ENCODE results near the gene PCED1B. TPM values are rescaled to one million over a fixed set of nuclear protein-coding genes. Genes with fewer than 3 reads are reported as not detected.

PCED1B gene
- total RNA-seq, 2 donors from 2014 or later = 6.6 to 12.3 TPM

DNA sequence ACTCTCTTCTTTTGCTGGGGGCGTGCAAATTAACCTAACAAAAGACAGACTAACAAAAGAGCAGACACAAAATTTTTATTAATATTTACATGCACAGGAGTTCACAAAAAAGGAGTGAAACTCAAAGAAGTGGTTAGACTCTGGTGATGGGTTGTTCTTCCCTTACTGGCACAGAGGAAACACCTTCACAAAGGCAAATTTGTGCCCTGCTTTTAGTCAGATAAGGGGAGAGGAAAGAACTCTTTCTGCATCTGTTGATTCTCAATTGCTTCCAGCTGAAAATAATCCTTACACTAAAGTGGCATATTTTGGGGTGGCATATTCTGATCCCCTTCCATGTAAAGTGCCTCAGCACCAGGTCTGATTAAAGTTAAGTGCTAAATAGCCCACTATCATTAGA lies 190.5 kb downstream of the PCED1B start:
- Histone ChIP-seq H3K4me1 (ENCODE audit: control insufficient read depth in 1 of 2, low read depth in 2 of 2) (no peaks in the 10 kb centered on the region), H3K9me3 (no peaks in the 10 kb centered on the region), H3K27me3 (replicated peaks; ENCODE audit: insufficient read depth) (no peaks in the 10 kb centered on the region), H3K36me3 (no peaks in the 10 kb centered on the region), H3K27ac (no peak overlapping the region), H3K4me3 (no peak overlapping the region)
- TF ChIP-seq, protein P1, sequence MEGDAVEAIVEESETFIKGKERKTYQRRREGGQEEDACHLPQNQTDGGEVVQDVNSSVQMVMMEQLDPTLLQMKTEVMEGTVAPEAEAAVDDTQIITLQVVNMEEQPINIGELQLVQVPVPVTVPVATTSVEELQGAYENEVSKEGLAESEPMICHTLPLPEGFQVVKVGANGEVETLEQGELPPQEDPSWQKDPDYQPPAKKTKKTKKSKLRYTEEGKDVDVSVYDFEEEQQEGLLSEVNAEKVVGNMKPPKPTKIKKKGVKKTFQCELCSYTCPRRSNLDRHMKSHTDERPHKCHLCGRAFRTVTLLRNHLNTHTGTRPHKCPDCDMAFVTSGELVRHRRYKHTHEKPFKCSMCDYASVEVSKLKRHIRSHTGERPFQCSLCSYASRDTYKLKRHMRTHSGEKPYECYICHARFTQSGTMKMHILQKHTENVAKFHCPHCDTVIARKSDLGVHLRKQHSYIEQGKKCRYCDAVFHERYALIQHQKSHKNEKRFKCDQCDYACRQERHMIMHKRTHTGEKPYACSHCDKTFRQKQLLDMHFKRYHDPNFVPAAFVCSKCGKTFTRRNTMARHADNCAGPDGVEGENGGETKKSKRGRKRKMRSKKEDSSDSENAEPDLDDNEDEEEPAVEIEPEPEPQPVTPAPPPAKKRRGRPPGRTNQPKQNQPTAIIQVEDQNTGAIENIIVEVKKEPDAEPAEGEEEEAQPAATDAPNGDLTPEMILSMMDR (IDR thresholded peaks at IDR 0.05) = no peak
- DNase-seq (ENCODE audit: low spot score) (no peak), ATAC-seq (ENCODE audit: insufficient number of reproducible peaks, low FRiP score, low read depth) (no peak)

DNA sequence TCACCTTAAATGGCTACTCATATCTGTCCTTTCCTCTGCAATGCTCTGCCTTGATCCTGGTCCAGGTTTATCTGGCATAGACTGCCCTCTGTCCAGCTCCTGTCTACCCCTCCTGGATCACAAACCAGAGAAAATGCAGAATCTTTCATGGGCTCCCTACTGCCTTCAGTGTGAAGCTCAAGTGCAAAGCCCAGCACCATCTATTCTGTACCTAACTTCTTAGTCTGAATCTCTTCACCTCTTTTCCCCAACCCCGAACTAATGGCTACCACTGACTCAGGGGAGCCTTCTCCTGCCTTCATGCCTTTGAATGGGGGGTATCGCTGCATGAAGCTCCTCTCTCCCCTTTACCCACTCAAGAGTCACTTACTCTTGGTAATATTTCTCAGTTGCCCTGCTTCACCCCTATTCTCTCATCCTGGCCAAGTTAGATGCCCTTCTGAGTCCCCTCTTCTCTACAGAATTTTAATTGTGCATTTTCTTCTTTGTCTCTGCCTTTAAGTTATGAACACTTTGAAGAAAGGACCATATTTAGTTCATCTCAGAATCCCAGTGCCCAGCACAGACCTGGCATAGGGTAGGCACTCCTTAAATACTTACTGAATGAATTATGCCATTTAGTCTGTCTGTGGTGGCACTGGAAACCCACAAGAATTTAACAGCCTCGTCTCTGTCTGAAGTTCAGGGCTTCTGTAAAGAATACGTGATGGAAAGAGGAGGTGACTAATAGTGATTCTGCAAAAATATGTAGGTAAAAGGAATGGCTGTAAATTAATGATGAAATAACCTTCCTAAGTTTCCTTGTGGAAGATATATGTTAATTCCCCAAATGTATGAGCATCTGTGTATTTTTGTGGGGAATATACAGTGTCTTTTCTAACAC lies 191.6 kb downstream of the PCED1B start:
- ATAC-seq (ENCODE audit: insufficient number of reproducible peaks, low FRiP score, low read depth) (no peak), DNase-seq (ENCODE audit: low spot score) (no peak)
- no peaks in the 10 kb centered on the region for H3K4me1 ChIP-seq (ENCODE audit: control insufficient read depth in 1 of 2, low read depth in 2 of 2)
- TF ChIP-seq, protein P1 (IDR thresholded peaks at IDR 0.05) = no peak
- H3K36me3 ChIP-seq = no peaks in the 10 kb centered on the region
- H3K9me3 ChIP-seq = no peaks in the 10 kb centered on the region
- no peaks in the 10 kb centered on the region for H3K27me3 ChIP-seq (replicated peaks; ENCODE audit: insufficient read depth)
- H3K4me3 ChIP-seq = no peak overlapping the region
- no peak overlapping the region for H3K27ac ChIP-seq

DNA sequence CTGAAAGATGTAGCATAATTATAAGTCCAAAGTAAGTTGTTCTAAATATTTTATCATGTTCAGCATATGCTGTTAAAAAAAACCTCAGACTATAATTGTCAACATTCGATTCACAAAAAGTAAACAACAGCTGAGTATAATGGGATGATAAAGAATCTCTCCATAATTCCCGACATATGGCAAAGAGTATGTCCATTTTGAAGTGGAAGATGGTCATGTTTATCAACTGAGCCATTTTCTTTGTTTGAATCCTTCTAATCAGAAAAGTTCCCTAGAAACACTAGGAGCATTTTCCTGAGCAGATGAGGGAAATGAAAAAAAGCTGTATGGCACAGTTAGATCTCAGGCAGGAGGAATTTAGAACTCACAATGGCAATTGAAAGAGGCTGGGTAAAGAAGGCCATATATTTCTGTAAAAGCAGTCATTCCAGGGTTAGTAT lies 192.4 kb downstream of the PCED1B start:
- H3K27ac ChIP-seq = no peak overlapping the region
- H3K27me3 ChIP-seq (replicated peaks; ENCODE audit: insufficient read depth) = no peaks in the 10 kb centered on the region
- TF ChIP-seq, protein P1 (IDR thresholded peaks at IDR 0.05) = no peak
- H3K36me3 ChIP-seq = no peaks in the 10 kb centered on the region
- no peak overlapping the region for H3K4me3 ChIP-seq
- H3K9me3 ChIP-seq = no peaks in the 10 kb centered on the region
- DNase-seq (ENCODE audit: low spot score) = no peak
- no peak for ATAC-seq (ENCODE audit: insufficient number of reproducible peaks, low FRiP score, low read depth)
- peaks cover 0 to 3% of the 10 kb centered on the region in 2 donors for H3K4me1 ChIP-seq (ENCODE audit: control insufficient read depth in 1 of 2, low read depth in 2 of 2)

DNA sequence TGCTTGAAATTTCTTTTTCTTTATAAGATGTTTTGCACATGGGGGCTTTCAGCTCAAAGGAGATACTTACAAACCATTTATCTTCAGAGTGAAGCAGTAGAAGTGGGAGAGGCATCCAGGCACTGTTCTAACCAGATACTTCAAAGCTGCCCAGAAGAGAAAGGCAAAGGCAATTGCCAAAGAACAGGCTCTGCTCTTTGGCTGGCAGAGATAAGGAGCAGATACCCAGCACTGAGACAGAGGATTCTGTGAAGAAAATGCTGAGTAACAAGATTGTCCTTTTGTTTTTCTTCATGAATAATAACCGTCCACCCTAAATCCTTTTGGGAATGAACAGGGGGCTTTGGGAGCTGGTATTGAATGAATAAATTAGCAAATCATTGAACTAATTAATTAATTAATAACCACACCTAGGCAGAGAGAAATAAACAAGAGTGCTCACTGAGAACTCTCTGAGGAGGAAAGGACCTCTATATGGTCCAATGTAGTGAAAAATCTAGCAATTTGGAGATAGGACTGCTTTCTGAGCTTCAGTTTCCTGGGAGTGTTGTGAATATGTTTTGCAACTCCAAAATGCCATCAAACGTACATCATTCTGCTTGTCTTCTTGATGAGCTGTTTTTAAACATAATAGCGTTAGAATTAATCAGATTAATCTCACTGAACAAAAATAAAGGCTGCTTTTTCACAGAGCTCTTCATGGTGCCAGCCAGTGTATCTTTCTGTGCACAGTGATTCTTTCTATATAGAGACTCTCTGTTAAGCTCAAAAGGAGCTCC lies 193.2 kb downstream of the PCED1B start:
- H3K4me3 ChIP-seq = no peak overlapping the region
- DNase-seq (ENCODE audit: low spot score) (no peak), ATAC-seq (ENCODE audit: insufficient number of reproducible peaks, low FRiP score, low read depth) (no peak)
- TF ChIP-seq, protein P1 (IDR thresholded peaks at IDR 0.05) = no peak
- H3K4me1 ChIP-seq (ENCODE audit: control insufficient read depth in 1 of 2, low read depth in 2 of 2) = peaks cover 0 to 8% of the 10 kb centered on the region in 2 donors
- H3K27me3 ChIP-seq (replicated peaks; ENCODE audit: insufficient read depth) = no peaks in the 10 kb centered on the region
- no peaks in the 10 kb centered on the region for H3K36me3 ChIP-seq
- H3K9me3 ChIP-seq = no peaks in the 10 kb centered on the region
- no peak overlapping the region for H3K27ac ChIP-seq

DNA sequence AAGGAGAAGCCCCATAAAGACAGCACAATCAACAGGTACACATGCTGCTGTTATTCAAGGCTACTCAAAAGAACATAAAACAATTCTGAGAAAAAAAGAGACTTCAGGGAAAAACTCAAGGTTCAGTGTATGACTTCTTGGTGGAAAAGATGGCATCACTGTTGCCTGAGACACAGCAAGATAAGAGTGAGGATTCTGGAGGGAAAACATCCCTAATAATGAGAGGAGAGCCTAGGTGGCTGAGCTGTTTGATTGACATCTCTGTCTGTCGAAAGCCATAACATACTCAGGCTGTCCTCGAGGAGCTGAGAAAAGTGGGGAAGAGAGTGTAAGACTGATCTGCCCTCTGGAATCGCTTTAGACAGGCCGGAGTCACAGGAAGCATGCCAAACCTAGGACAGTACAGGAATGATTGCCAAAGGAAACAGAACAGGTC lies 193.8 kb downstream of the PCED1B start:
- Histone ChIP-seq H3K9me3 (no peaks in the 10 kb centered on the region), H3K36me3 (no peaks in the 10 kb centered on the region), H3K4me1 (ENCODE audit: control insufficient read depth in 1 of 2, low read depth in 2 of 2) (peaks cover 0 to 8% of the 10 kb centered on the region in 2 donors), H3K27me3 (replicated peaks; ENCODE audit: insufficient read depth) (no peaks in the 10 kb centered on the region), H3K4me3 (no peak overlapping the region), H3K27ac (no peak overlapping the region)
- ATAC-seq (ENCODE audit: insufficient number of reproducible peaks, low FRiP score, low read depth) (no peak), DNase-seq (ENCODE audit: low spot score) (no peak)
- TF ChIP-seq, protein P1 (IDR thresholded peaks at IDR 0.05) = no peak
